Epidermal melanocyte (primary cell): ENCODE measurements around the gene CD38.
"Not testable (repeated sequence)": the region's sequence is repeated elsewhere in the genome, so short reads cannot be mapped to it uniquely, and the experiment has no call there.

Source experiments
- DNase-seq: peaks from one replicate; pipeline ENCODE4 v3.0.0; 2011; ENCODE audit warnings: low spot score; ENCODE audit not compliant: insufficient read length

Gene CD38

DNA sequence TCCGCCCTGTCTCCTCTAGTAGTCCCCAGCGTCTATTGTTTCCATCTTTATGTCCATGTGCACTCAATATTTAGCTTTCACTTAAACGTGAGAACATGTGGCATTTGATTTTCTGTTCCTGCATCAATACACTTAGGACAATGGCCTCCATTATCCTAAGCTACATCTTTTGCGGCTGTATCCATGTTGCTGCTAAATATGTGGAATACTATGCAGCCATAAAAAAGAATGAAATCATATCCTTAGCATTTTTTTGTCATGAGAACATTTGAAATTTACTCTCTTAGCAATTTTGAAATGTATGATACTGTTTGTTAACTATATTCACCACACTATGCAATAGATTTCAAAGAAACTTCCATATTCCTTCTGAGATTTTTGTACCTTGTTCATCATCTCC lies 19.8 kb upstream of the CD38 start:
- DNase-seq, result no peak

DNA sequence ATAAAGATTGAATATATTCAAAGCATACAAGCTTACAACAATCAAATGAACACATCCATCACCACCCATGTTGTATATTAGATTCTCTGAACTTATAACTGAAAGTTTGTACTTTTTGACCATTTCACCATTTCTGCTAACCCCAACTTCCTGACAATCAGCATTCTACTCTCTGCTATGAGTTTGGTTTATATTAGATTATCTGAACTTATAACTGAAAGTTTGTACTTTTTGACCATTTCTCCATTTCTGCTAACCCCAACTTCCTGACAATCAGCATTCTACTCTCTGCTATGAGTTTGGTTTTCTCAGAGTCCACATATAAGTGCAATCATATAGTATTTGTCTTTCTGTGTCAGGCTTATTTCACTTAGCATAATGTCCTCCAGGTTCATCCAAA lies 15.7 kb upstream of the CD38 start:
- not testable (repeated sequence) for DNase-seq

DNA sequence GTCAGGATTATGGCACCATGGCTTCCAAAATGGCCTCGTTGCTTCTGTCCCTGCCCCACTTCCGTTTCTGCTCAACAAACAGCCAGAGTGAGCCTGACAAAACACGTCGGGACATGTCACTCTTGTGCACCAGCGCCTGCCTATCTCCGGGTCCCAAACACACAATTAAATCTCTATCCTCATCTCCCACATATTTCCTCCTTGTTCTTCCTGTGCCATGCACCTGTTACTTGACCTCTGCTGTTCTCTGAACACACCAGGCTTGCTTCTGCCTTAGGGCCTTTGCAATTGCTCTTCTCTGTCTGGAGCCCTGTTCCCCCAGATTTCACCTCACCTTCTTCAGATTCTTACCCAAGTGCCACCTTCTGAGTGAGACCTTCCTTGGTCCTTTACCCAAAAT lies 12.7 kb upstream of the CD38 start:
- no peak for DNase-seq

GRCh38 chr4:15765910-15766697 lies 12.0 kb upstream of the CD38 start:
- DNase-seq, result no peak

DNA sequence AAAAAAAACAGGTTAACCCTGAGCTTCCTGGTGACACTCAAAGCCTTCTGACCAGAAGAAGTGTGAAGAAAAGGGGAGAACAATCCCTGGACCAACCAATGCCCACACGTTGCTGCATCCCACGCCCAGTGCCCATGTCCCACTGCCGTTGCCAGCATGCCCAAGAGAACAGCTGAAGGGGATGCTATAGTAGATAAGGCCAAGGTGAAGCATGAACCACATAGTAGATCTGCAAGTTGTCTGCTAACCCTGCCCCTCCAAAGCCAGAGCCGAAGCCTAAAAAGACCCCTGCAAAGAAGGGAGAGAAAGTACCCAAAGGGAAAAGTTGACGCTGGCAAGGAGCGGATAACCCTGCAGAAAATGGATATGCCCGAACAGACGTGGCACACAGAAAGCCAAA lies 11.3 kb upstream of the CD38 start:
- no peak for DNase-seq

DNA sequence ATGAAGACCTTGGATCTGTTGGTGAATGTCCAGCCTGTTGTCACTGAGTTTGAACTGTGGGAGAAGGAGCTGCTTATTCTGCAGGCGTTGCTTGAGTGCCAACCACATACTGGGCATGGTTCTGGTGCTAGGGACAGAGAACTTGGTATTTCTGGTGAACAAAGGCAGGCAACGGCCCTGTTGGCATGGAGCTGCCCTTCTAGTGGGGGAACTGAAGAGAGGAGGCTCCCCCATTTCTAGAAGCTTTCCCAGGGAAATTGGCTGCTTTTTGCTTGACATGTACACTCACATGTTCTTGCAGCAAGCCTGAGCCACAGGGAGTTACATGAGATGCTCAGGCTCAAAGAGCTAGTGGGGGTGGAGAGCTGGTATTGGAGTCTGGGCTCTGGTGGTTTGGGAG lies 8.9 kb upstream of the CD38 start:
- no peak for DNase-seq

DNA sequence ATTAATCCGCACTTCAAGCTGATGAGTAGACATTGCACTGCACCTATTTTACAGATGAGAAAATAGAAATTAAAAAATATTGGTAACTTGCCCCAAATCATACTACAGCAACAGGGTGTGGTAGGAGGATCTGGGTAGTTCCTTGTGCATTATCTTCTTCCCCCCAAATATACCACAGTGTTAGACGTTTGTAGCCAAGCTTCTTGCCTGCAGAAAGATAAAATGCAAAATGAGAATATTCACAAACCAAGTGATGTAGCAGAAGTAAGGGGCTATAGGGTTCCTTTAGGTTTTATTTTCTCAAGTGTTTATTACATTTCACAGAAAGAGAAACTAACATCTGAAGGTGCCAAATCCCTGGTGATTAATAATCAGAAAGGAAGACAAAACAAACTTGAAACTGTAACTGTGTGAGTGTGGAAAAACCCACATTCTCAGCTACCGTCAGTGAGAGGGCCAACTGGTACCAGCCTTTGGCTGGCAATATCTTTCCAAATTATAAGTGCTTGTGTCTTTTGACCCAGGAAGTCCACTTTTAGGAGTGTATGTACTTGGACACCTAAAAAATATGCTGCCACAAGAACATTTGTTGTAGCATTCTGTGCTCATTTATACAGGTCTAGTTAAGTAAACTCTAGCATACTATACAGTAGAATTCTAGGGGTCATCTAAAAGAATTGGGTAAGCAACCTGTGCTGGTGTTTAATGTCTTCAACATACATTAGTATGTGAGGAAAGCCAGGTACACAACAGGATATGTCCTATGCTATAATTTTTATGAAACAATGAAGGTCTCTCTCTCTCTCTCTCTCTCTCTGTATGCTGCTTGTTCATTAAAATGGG lies 6.7 kb upstream of the CD38 start:
- no peak for DNase-seq

DNA sequence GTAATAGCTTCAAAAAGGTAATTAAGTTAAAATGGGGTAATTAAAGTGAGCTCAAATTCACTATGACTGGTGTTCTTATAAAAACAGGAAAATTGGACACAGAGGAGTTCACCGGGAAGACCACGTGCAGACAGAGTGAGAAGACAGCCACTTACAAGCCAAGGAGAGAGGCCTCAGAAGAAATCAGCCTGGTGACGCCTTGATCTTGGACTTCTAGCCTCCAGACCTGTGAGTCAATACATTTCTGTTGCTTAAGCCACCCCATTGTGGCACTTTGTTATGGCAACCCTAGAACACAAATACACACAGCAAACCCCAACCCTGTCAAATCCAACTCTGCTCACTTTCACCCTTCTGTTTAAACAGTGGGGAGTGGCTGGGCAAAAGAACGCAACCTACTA lies 4.1 kb upstream of the CD38 start:
- no peak for DNase-seq

GRCh38 chr4:15776871-15777648 lies 1.1 kb upstream of the CD38 start:
- DNase-seq, result no peak

- no peak for DNase-seq
These were observed 335 bp upstream of the CD38 start for GRCh38 chr4:15777697-15778288.

- peak; percentile 29 for DNase-seq
These were observed 1.2 kb downstream of the CD38 start for GRCh38 chr4:15779306-15779705.

GRCh38 chr4:15779809-15780208 lies 1.7 kb downstream of the CD38 start:
- no peak for DNase-seq

- DNase-seq, result no peak
These were observed 3.4 kb downstream of the CD38 start for GRCh38 chr4:15781427-15782095.

GRCh38 chr4:15783676-15784075 lies 5.5 kb downstream of the CD38 start:
- DNase-seq, result no peak

DNA sequence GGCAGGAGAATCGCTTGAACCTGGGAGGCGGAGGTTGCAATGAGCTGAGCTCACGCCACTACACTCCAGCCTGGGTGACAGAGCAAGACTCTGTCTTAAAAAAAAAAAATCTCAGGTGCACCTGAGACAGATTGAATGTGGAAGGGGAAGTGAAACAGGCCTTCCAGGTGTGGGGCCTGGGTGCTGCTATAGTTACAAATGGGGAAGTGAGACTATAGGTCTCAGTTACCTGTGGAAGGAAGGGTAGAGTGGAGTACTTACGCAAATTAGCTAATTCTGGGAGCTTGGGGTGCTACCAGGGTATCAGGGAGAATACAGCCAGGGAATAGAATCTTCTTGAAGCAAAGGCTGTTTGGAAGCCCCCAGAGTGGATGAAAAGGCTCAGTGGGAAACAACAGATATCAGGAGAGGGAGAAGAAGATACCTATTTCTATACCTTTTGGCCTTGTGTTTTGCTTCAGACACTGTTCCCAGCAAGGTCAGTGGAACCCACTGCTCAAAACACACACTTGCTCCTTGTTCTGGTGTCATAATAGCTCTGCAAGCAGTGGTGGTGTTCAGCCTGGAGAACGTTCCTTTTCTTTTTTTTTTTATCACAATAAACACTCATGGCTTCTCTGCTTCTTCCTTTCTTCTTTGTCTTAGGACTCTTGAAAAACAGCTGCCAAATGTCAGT lies 7.0 kb downstream of the CD38 start:
- no peak for DNase-seq

GRCh38 chr4:15786743-15787142 lies 8.6 kb downstream of the CD38 start:
- DNase-seq, result no peak

GRCh38 chr4:15792974-15793373 lies 14.8 kb downstream of the CD38 start:
- DNase-seq, result no peak

DNA sequence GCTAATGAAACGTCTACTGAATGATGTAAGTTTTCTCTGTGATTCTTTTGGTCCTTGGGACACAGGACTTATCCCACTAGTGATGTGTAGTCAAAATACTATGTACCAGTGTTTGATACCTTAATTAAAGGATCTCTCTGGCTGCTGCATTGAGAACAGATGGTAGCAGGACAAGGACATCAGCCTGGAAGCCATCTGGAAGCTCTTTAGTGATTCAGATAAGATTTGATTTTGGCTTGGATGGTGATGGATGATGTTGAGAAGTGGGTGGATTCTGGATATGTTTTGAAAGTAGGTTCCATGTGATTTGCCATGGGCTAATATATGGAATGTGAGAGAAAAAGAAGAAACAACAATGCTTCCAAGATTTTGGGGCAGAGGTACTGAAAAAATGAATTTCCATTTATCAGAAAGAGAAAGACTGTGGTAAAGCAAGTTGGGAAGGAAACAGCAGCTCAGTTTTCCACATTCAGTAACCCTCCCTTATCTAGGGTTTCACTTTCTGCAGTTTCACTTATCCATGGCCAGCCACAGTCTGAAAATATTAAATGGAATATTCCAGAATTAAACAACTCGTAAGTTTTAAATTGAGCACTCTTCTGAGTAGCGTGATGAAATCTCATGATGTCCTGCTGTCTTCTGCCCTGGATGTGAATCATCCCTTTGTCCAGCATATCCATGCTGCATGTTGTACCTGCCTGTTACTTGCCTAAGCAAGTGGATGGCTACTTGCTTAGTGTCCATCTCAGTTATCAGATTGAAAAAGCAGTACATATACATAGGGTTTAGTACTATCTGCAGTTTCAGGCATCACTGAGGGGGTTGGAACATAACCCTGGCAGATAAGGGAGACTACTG lies 15.6 kb downstream of the CD38 start:
- DNase-seq, result no peak

DNA sequence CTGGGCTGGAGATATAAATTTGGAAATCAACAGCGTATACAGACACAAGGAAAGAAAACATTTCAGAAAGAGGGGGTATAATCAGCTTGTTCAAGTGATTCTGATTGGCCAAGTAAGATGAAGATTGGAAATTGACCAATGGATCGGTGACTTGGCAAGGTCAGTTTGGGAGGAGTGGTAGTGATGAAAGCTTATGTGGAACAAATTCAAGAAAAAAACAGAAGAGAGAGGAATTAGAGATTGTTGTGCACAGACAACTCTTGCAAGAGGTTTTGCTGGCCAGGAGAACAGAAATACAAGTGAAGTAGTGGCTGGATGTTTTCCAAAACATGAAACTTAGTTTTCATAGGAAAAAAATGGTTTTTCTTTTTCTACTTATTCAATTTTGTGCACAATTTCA lies 16.3 kb downstream of the CD38 start:
- no peak for DNase-seq

DNA sequence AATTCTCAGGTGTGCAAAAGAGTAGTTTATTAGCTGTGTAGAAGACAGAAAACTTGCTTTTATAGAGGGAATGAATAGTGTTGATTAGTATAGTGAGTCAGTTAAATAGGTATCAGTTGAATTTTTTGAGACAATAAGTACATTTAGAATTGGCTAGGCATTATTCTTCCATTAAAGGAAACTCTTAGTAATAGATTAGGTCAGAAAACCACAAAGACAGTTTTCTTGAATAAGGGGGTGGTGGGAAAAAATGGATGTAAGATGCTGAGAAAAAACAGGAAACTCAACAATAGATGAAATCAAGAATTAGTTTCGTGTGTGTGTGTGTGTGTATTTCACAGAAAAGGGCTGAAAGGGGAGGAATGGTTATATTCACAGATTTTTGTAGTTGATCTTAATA lies 16.8 kb downstream of the CD38 start:
- DNase-seq, result no peak
